GM12878 (cell line): ENCODE data around the gene FFAR4. TPM values are rescaled to one million over a fixed set of nuclear protein-coding genes. Genes with fewer than 3 reads are reported as not detected.

Experiments used
- ATAC-seq: fragments of 200-7000 bp; cut with Tn5 transposase; 3 replicates; pipeline ENCODE4 v1.9.1; 2020; ENCODE audit warnings: mild to moderate bottlenecking, moderate library complexity
- Bru-seq: library from RNA; stranded (reverse); fragments of 400-500 nt; gene quantifications from one replicate; lab custom pipeline; 2021; lab: Mats Ljungman, UMichigan
- BruChase-seq, 2 experiments: library from RNA; stranded (reverse); fragments of 400-500 nt; gene quantifications; one replicate each; lab custom pipeline; 2021; lab: Mats Ljungman, UMichigan
- BruUV-seq: library from RNA; stranded (reverse); fragments of 400-500 nt; replicated peaks from 2 replicates; lab custom pipeline; 2021; lab: Mats Ljungman, UMichigan
- CTCF ChIA-PET: fragments of 300-600 bp; sonication (Branson Sonifier 250); formaldehyde crosslinking; extraction: SDS; loops from one replicate; lab custom pipeline; 2021; ENCODE audit warnings: inconsistent platforms; lab: Yijun Ruan, JAX
- POLR2A ChIA-PET: fragments of 350-600 bp; formaldehyde crosslinking; extraction: SDS; loops from one replicate; lab custom pipeline; 2021; ENCODE audit warnings: inconsistent platforms; lab: Charles Lee
- RAD21 ChIA-PET: fragments of 300-600 bp; sonication (Branson Sonifier 250); formaldehyde crosslinking; loops from one replicate; lab custom pipeline; 2023; ENCODE audit warnings: antibody characterized with exemption; ENCODE audit not compliant: unreplicated experiment; lab: Charles Lee
- SMC1A ChIA-PET: fragments of 300-600 bp; sonication (Branson Sonifier 250); formaldehyde crosslinking; loops from one replicate; lab custom pipeline; 2023; ENCODE audit not compliant: unreplicated experiment, uncharacterized antibody; lab: Charles Lee
- DNase-seq: peaks from one replicate; pipeline ENCODE4 v3.0.0-alpha.2; 2011; ENCODE audit warnings: low read depth, low spot score
- FAIRE-seq: peaks from 3 replicates; lab custom pipeline; 2011; peaks lifted over from hg19 to GRCh38; lab: Jason Lieb, UNC
- H2AFZ ChIP-seq: 2 replicates; pipeline ENCODE4 v1.6.0; 2011; ENCODE audit warnings: low read depth, low read length, control low read depth; ENCODE audit not compliant: control insufficient read depth
- H3K27ac ChIP-seq: 2 replicates; pipeline ENCODE4 v1.5.1; 2011; ENCODE audit warnings: control low read depth; ENCODE audit not compliant: control insufficient read depth, insufficient read depth
- H3K27me3 ChIP-seq, 2 experiments: replicated peaks in 1 of 2; 2 replicates each; pipeline versions ENCODE4 v1.6.0 to v1.6.1; 2011; ENCODE audit warnings: low read length in 1 of 2; ENCODE audit not compliant: control insufficient read depth in 2 of 2, insufficient read depth in 2 of 2
- H3K36me3 ChIP-seq, 2 experiments: 2 replicates each; pipeline ENCODE4 v1.5.1; 2011; ENCODE audit warnings: low read length in 1 of 2; ENCODE audit not compliant: control insufficient read depth in 2 of 2, insufficient read depth in 2 of 2
- H3K4me1 ChIP-seq: 2 replicates; pipeline ENCODE4 v1.6.1; 2011; ENCODE audit warnings: mild to moderate bottlenecking, low read length, moderate library complexity, mixed read lengths; ENCODE audit not compliant: control insufficient read depth, insufficient read depth
- H3K4me2 ChIP-seq: 2 replicates; pipeline ENCODE4 v1.6.0; 2011; ENCODE audit warnings: control low read depth; ENCODE audit not compliant: control insufficient read depth, insufficient read depth
- H3K4me3 ChIP-seq: fragments of 200-600 bp; sonication (generic); 2 replicates; pipeline ENCODE4 v1.5.1; 2016
- H3K79me2 ChIP-seq: 2 replicates; pipeline ENCODE4 v1.6.0; 2011; ENCODE audit warnings: low read length; ENCODE audit not compliant: control insufficient read depth, insufficient read depth
- H3K9ac ChIP-seq: 2 replicates; pipeline ENCODE4 v1.8.0; 2011; ENCODE audit warnings: low read length, control low read depth, mixed read lengths; ENCODE audit not compliant: control insufficient read depth, insufficient read depth
- H3K9me3 ChIP-seq: replicated peaks from 3 replicates; pipeline ENCODE4 v1.5.1; 2011; ENCODE audit warnings: mild to moderate bottlenecking, low read length; ENCODE audit not compliant: control insufficient read depth, insufficient read depth
- H4K20me1 ChIP-seq: 2 replicates; pipeline ENCODE4 v1.6.0; 2011; ENCODE audit not compliant: control insufficient read depth, insufficient read depth
- E2F4 ChIP-seq: IDR thresholded peaks from 2 replicates; pipeline ENCODE4 v1.6.1; 2012; ENCODE audit warnings: low read depth, low read length, improper control_type of control experiment
- HDAC6 ChIP-seq: fragments of 200-600 bp; sonication (generic); IDR thresholded peaks from one replicate; pipeline ENCODE4 v1.8.0; 2017; ENCODE audit warnings: antibody characterized with exemption; ENCODE audit not compliant: unreplicated experiment
- WGBS: methylation state at CpG from one replicate; pipeline ENCODE4 v1.1.6; 2016; ENCODE audit warnings: low lambda C conversion rate; ENCODE audit not compliant: insufficient replicate concordance, insufficient coverage; ENCODE audit errors: missing lambda C conversion rate; 5-methylcytosine and 5-hydroxymethylcytosine counted together
- in situ Hi-C: fragments of 300-500 bp; cut with MboI; formaldehyde crosslinking; loops from 9 replicates; pipeline ENCODE4 v1.14.3; 2018; ENCODE audit warnings: mixed read lengths
- intact Hi-C: fragments of 100-400 bp; cut with micrococcal nuclease; formaldehyde crosslinking; loops from one replicate; pipeline ENCODE4 v1.14.2; 2022; ENCODE audit not compliant: unreplicated experiment
- long read RNA-seq, 2 experiments: library from polyadenylated mRNA; unstranded; transcript quantifications; one replicate each; pipeline ENCODE4 v2.0.0, GENCODE V29; 2019 to 2020
- polyA minus RNA-seq, 3 experiments: library from RNA; depleted of rRNA, polyadenylated mRNA; stranded (reverse); fragments of >200 nt; gene quantifications; 2 replicates each; pipeline ENCODE4 v1.2.3, GENCODE V29; 2011
- polyA plus RNA-seq, 11 experiments: library from polyadenylated mRNA; depleted of rRNA in 4 of 11; unstranded in 6 of 11; stranded (reverse) in 5 of 11; fragments of >200 nt; fragmentation: Nextera tagmentation in 4 of 11; fragmentation: Illumina TruSeq in 1 of 11; extraction: Ambion mirVana in 4 of 11; extraction: Trizol in 1 of 11; gene quantifications; 1 replicate in 1 of 11; 2 replicates in 10 of 11; pipeline versions ENCODE4 v1.2.1 to v1.2.3, GENCODE V29; 2011 to 2016; ENCODE audit warnings: inconsistent platforms in 2 of 11, missing spikeins in 2 of 11, low read depth in 1 of 11
- total RNA-seq, 4 experiments: library from RNA; depleted of rRNA in 3 of 4; stranded (reverse); fragments of >200 nt in 3 of 4; fragmentation: Illumina TruSeq in 1 of 4; extraction: Trizol in 1 of 4; gene quantifications; 2 replicates each; pipeline versions ENCODE4 v1.2.1 to v1.2.3, GENCODE V29; 2013 to 2021

FFAR4 gene
- total RNA-seq (2013; cell fraction: nucleolus; rRNA removed): not detected in 2 replicates
- not detected in 2 replicates for total RNA-seq (2014; rRNA removed)
- not detected in 2 replicates for total RNA-seq (2014; rRNA removed; fragmentation: Illumina TruSeq; extraction: Trizol)
- not detected in 2 replicates for total RNA-seq (2021)
- not detected for polyA plus RNA-seq (2011; ENCODE audit: low read depth)
- not detected in 2 replicates for polyA plus RNA-seq (2011; rRNA removed)
- polyA plus RNA-seq (2011; cell fraction: cytosol; rRNA removed): not detected in 2 replicates
- not detected in 2 replicates for polyA plus RNA-seq (2011; cell fraction: nucleus; rRNA removed)
- polyA plus RNA-seq (2012): not detected in 2 replicates
- polyA plus RNA-seq (2014; fragmentation: Illumina TruSeq; extraction: Trizol): not detected in 2 replicates
- not detected for polyA plus RNA-seq (2014; fragmentation: Nextera tagmentation; extraction: Ambion mirVana)
- polyA plus RNA-seq (2014; rRNA removed): not detected in 2 replicates
- not detected for polyA plus RNA-seq (2016; fragmentation: Nextera tagmentation; extraction: Ambion mirVana)
- polyA minus RNA-seq (2011; rRNA and poly(A)+ RNA removed): not detected in 2 replicates
- not detected in 2 replicates for polyA minus RNA-seq (2011; cell fraction: cytosol; rRNA and poly(A)+ RNA removed)
- polyA minus RNA-seq (2011; cell fraction: nucleus; rRNA and poly(A)+ RNA removed): not detected in 2 replicates
- not detected for Bru-seq, nascent RNA
- percentile 7 among the genes with signal in this experiment for BruChase-seq, experiment 1, labeled RNA remaining after a 6-hour chase
- BruChase-seq, experiment 2, labeled RNA remaining after a 2-hour chase: percentile 5 among the genes with signal in this experiment
- long read RNA-seq, experiment 1: 0 reads
- long read RNA-seq, experiment 2: 0 reads

GRCh38 chr10:93566435-93567276 is at the start of gene FFAR4:
Gene FFAR4 (plus strand): TSS chr10:93566665. CDS start chr10:93566721, 56 bp downstream.
- H2AFZ ChIP-seq: no peak within 1 kb of the TSS
- no peak within 1 kb of the TSS for H3K4me2 ChIP-seq
- no peaks in the 10 kb centered on the region for H3K4me1 ChIP-seq
- RAD21 ChIA-PET: no interaction called here
- no peak for TF ChIP-seq E2F4
- TF ChIP-seq HDAC6: peak; percentile 90
- peaks cover 3 to 7% of the 10 kb centered on the region in 2 experiments for H3K27me3 ChIP-seq
- CTCF ChIA-PET: interaction anchor here (1.3 kb wide), 1 partner anchor 12 kb away, joined by 4 read pairs; no protein-coding TSS in a partner anchor
- no peaks in the 10 kb centered on the region for H4K20me1 ChIP-seq
- no TSS peak for BruUV-seq
- SMC1A ChIA-PET: no interaction called here
- H3K9me3 ChIP-seq: no peaks in the 10 kb centered on the region
- POLR2A ChIA-PET: no interaction called here
- FAIRE-seq (no peak), ATAC-seq (no peak), DNase-seq (no peak)
- no peak within 1 kb of the TSS for H3K27ac ChIP-seq
- H3K4me3 ChIP-seq: no peak within 1 kb of the TSS
- intact Hi-C loops (no loop called here), in situ Hi-C loops (no loop called here)
- 32% methylated on average over 85 of the region's 85 CpGs for WGBS
- no peaks in the 10 kb centered on the region for H3K36me3 ChIP-seq
- no peak within 1 kb of the TSS for H3K9ac ChIP-seq
- no peaks in the 10 kb centered on the region for H3K79me2 ChIP-seq
